ENCODE data around the gene PANK2. TPM values are rescaled to one million over a fixed set of nuclear protein-coding genes. Genes with fewer than 3 reads are reported as not detected.
A peak's percentile ranks its signal among the peaks of the same experiment; 100 is the strongest.

The PANK2 gene
- total and polyA plus RNA-seq, 10 of the 15 experiments (the other 5 are each of a cell fraction or from before 2014, with no cell fraction given): 13.2 to 43.4 (median 33.3) TPM

DNA sequence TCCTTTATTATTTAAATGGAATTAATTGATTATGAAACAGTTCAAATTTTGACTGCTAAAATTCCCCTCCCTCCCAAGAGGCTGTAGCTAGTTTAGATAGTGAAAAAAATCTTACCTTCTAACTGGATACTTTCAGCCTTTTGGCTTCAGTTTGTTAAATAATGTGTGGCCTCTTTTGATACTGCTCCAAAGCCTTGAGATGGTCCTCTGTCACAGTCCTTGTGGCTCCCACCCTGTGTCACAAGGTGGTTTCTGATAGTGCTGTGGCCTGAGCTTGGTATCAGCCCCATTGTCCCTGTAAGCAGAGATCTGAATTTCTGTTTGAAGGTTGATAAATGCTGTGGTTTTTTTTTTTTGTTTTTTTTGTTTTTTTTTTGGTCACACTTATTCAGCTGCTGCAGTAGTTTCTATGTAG is 20.8 kb downstream of the PANK2 start:
- H3K27ac ChIP-seq (ENCODE audit: control insufficient read depth, insufficient read depth): no peak overlapping the region; the same call in 1 of the 2 replicates
- no peaks in the 10 kb centered on the region for H3K9me3 ChIP-seq (replicated peaks; ENCODE audit: control insufficient read depth, insufficient read depth, low read length)
- no peak overlapping the region for H3K4me3 ChIP-seq
- no peak for FAIRE-seq
- intact Hi-C loops (cut with micrococcal nuclease; ENCODE audit: unreplicated experiment): loop anchor here (5.0 kb wide), 1 partner anchor 113 kb away; the partner anchor contains the start of gene CDC25B
- peaks cover 5% of the 10 kb centered on the region; the same call in 1 of the 2 replicates for H4K20me1 ChIP-seq (ENCODE audit: control insufficient read depth, insufficient read depth)
- BruUV-seq (replicated peaks): no TSS peak
- H3K36me3 ChIP-seq (ENCODE audit: control insufficient read depth in 2 of 2, insufficient read depth in 2 of 2, low read length in 1 of 2): peaks cover 16 to 35% of the 10 kb centered on the region in 2 experiments
- in situ Hi-C loops (cut with MboI): no loop called here
- no peak overlapping the region for H2AFZ ChIP-seq (ENCODE audit: control insufficient read depth, low read depth, low read length)
- peak; percentile 12; the same call in 1 of the 3 replicates for ATAC-seq
- no peak overlapping the region for H3K4me2 ChIP-seq (ENCODE audit: control insufficient read depth, insufficient read depth)
- ChIA-PET CTCF (interaction anchor here (0.7 kb wide), 1 partner anchor 46 kb away, joined by 4 read pairs; no protein-coding TSS in a partner anchor), POLR2A (interaction anchor here (0.7 to 1.3 kb wide), 4 partner anchors 18 to 441 kb away, joined by 3 to 6 read pairs (median 4); no protein-coding TSS in a partner anchor), SMC1A (ENCODE audit: uncharacterized antibody, unreplicated experiment) (interaction anchor here (1.2 to 2.8 kb wide), 2 partner anchors 12 to 17 kb away, joined by 4 to 17 read pairs; no protein-coding TSS in a partner anchor), RAD21 (ENCODE audit: unreplicated experiment) (interaction anchor here (0.6 to 1.0 kb wide), 3 partner anchors 13 to 1206 kb away, joined by 3 to 4 read pairs (median 4); no protein-coding TSS in a partner anchor)
- no peak overlapping the region for H3K9ac ChIP-seq (ENCODE audit: control insufficient read depth, insufficient read depth, low read length)
- H3K4me1 ChIP-seq (ENCODE audit: control insufficient read depth, insufficient read depth, low read length): peaks cover 39% of the 10 kb centered on the region
- peaks cover 66% of the 10 kb centered on the region for H3K79me2 ChIP-seq (ENCODE audit: control insufficient read depth, insufficient read depth, low read length)
- H3K27me3 ChIP-seq (replicated peaks in 1 of 2; ENCODE audit: control insufficient read depth in 2 of 2, insufficient read depth in 2 of 2, low read length in 1 of 2): no peaks in the 10 kb centered on the region
- no peak for DNase-seq (ENCODE audit: low read depth, low spot score)
- TF ChIP-seq IRF4 (IDR thresholded peaks at IDR 0.05; ENCODE audit: low read depth, low read length) (no peak), MEF2B (IDR thresholded peaks at IDR 0.05; ENCODE audit: partially characterized antibody, poor library complexity, severe bottlenecking) (no peak), FOS (IDR thresholded peaks at IDR 0.05; ENCODE audit: borderline replicate concordance, extremely low read depth, insufficient read length) (no peak), POLR2AphosphoS2 (IDR thresholded peaks at IDR 0.05; ENCODE audit: low read depth, low read length) (no peak), TBL1XR1 (IDR thresholded peaks at IDR 0.05; ENCODE audit: low read depth, low read length) (no peak), GATAD2B (conservative IDR thresholded peaks at IDR 0.05; ENCODE audit: low read depth) (no peak), KLF5 (IDR thresholded peaks at IDR 0.05; ENCODE audit: partially characterized antibody) (no peak), KDM1A (IDR thresholded peaks at IDR 0.05; ENCODE audit: borderline replicate concordance) (no peak), CHD2 (IDR thresholded peaks at IDR 0.05; ENCODE audit: borderline replicate concordance, low read depth, low read length) (0 out of 2 replicates have a peak, but pooled peaks have one; percentile 37), STAT3 (IDR thresholded peaks at IDR 0.05; ENCODE audit: low read depth, low read length) (no peak), CBFB (IDR thresholded peaks at IDR 0.05; ENCODE audit: low read depth) (no peak)
- TF ChIP-seq, protein P1, sequence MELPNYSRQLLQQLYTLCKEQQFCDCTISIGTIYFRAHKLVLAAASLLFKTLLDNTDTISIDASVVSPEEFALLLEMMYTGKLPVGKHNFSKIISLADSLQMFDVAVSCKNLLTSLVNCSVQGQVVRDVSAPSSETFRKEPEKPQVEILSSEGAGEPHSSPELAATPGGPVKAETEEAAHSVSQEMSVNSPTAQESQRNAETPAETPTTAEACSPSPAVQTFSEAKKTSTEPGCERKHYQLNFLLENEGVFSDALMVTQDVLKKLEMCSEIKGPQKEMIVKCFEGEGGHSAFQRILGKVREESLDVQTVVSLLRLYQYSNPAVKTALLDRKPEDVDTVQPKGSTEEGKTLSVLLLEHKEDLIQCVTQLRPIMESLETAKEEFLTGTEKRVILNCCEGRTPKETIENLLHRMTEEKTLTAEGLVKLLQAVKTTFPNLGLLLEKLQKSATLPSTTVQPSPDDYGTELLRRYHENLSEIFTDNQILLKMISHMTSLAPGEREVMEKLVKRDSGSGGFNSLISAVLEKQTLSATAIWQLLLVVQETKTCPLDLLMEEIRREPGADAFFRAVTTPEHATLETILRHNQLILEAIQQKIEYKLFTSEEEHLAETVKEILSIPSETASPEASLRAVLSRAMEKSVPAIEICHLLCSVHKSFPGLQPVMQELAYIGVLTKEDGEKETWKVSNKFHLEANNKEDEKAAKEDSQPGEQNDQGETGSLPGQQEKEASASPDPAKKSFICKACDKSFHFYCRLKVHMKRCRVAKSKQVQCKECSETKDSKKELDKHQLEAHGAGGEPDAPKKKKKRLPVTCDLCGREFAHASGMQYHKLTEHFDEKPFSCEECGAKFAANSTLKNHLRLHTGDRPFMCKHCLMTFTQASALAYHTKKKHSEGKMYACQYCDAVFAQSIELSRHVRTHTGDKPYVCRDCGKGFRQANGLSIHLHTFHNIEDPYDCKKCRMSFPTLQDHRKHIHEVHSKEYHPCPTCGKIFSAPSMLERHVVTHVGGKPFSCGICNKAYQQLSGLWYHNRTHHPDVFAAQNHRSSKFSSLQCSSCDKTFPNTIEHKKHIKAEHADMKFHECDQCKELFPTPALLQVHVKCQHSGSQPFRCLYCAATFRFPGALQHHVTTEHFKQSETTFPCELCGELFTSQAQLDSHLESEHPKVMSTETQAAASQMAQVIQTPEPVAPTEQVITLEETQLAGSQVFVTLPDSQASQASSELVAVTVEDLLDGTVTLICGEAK (IDR thresholded peaks at IDR 0.05; ENCODE audit: borderline replicate concordance): no peak
- TF ChIP-seq, protein P2, sequence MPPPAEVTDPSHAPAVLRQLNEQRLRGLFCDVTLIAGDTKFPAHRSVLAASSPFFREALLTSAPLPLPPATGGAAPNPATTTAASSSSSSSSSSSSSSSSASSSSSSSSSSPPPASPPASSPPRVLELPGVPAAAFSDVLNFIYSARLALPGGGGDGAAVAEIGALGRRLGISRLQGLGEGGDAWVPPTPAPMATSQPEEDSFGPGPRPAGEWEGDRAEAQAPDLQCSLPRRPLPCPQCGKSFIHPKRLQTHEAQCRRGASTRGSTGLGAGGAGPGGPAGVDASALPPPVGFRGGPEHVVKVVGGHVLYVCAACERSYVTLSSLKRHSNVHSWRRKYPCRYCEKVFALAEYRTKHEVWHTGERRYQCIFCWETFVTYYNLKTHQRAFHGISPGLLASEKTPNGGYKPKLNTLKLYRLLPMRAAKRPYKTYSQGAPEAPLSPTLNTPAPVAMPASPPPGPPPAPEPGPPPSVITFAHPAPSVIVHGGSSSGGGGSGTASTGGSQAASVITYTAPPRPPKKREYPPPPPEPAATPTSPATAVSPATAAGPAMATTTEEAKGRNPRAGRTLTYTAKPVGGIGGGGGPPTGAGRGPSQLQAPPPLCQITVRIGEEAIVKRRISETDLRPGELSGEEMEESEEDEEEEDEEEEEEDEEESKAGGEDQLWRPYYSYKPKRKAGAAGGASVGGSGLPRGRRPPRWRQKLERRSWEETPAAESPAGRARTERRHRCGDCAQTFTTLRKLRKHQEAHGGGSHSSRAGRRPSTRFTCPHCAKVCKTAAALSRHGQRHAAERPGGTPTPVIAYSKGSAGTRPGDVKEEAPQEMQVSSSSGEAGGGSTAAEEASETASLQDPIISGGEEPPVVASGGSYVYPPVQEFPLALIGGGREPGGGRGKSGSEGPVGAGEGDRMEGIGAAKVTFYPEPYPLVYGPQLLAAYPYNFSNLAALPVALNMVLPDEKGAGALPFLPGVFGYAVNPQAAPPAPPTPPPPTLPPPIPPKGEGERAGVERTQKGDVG (CRISPR knock-in tag; IDR thresholded peaks at IDR 0.05): no peak
- TF ChIP-seq, protein P3, sequence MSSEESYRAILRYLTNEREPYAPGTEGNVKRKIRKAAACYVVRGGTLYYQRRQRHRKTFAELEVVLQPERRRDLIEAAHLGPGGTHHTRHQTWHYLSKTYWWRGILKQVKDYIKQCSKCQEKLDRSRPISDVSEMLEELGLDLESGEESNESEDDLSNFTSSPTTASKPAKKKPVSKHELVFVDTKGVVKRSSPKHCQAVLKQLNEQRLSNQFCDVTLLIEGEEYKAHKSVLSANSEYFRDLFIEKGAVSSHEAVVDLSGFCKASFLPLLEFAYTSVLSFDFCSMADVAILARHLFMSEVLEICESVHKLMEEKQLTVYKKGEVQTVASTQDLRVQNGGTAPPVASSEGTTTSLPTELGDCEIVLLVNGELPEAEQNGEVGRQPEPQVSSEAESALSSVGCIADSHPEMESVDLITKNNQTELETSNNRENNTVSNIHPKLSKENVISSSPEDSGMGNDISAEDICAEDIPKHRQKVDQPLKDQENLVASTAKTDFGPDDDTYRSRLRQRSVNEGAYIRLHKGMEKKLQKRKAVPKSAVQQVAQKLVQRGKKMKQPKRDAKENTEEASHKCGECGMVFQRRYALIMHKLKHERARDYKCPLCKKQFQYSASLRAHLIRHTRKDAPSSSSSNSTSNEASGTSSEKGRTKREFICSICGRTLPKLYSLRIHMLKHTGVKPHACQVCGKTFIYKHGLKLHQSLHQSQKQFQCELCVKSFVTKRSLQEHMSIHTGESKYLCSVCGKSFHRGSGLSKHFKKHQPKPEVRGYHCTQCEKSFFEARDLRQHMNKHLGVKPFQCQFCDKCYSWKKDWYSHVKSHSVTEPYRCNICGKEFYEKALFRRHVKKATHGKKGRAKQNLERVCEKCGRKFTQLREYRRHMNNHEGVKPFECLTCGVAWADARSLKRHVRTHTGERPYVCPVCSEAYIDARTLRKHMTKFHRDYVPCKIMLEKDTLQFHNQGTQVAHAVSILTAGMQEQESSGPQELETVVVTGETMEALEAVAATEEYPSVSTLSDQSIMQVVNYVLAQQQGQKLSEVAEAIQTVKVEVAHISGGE (CRISPR knock-in tag; IDR thresholded peaks at IDR 0.05): no peak

All from GM12878 (cell line).